ENCODE results near the gene CELSR2. TPM values are rescaled to one million over a fixed set of nuclear protein-coding genes. Genes with fewer than 3 reads are reported as not detected.
"Not testable (repeated sequence)": the region's sequence is repeated elsewhere in the genome, so short reads cannot be mapped to it uniquely, and the experiment has no call there.

Gene CELSR2
- total and polyA plus RNA-seq, 2 experiments from 2014 or later, result 6.1 to 12.9 TPM

- no peaks in the 10 kb centered on the region for H3K27me3 ChIP-seq
- TF ChIP-seq CTCF (IDR thresholded peaks at IDR 0.05; ENCODE audit: low read depth, low read length), result no peak
- H3K9me3 ChIP-seq (ENCODE audit: low read depth), result no peaks in the 10 kb centered on the region
- no peak for DNase-seq (ENCODE audit: low read depth in 1 of 2, low spot score in 1 of 2)
- H3K36me3 ChIP-seq, result no peaks in the 10 kb centered on the region
- peak overlapping the region; percentile 65 for H3K4me3 ChIP-seq
- H3K27ac ChIP-seq, result peak overlapping the region; percentile 34
- H3K4me1 ChIP-seq (ENCODE audit: low read depth), result peaks cover 6% of the 10 kb centered on the region
These were observed 36.0 kb upstream of the CELSR2 start for GRCh38 chr1:109213345-109213823.

- peak within 1 kb of the TSS; percentile 65 for H3K4me3 ChIP-seq
- no peaks in the 10 kb centered on the region for H3K36me3 ChIP-seq
- peaks cover 6% of the 10 kb centered on the region for H3K4me1 ChIP-seq (ENCODE audit: low read depth)
- no peak for TF ChIP-seq CTCF (IDR thresholded peaks at IDR 0.05; ENCODE audit: low read depth, low read length)
- peak; percentile 90 to 93 for DNase-seq (ENCODE audit: low read depth in 1 of 2, low spot score in 1 of 2)
- no peaks in the 10 kb centered on the region for H3K9me3 ChIP-seq (ENCODE audit: low read depth)
- H3K27me3 ChIP-seq, result no peaks in the 10 kb centered on the region
- peak within 1 kb of the TSS; percentile 78 for H3K27ac ChIP-seq
These were observed 35.3 kb upstream of the CELSR2 start, which contains the start of gene SARS1 for GRCh38 chr1:109213824-109214693. Gene SARS1 (plus strand): TSS chr1:109213918. CDS start chr1:109213993, 75 bp downstream.

GRCh38 chr1:109214695-109215623, 34.4 kb upstream of the CELSR2 start:
- no peaks in the 10 kb centered on the region for H3K9me3 ChIP-seq (ENCODE audit: low read depth)
- peak; percentile 27 to 91 for DNase-seq (ENCODE audit: low read depth in 1 of 2, low spot score in 1 of 2)
- no peak for TF ChIP-seq CTCF (IDR thresholded peaks at IDR 0.05; ENCODE audit: low read depth, low read length)
- H3K27me3 ChIP-seq, result no peaks in the 10 kb centered on the region
- peaks cover 6% of the 10 kb centered on the region for H3K4me1 ChIP-seq (ENCODE audit: low read depth)
- no peaks in the 10 kb centered on the region for H3K36me3 ChIP-seq
- peak overlapping the region; percentile 65 for H3K4me3 ChIP-seq
- H3K27ac ChIP-seq, result peak overlapping the region; percentile 78

GRCh38 chr1:109216662-109217061, 32.7 kb upstream of the CELSR2 start:
- Histone ChIP-seq H3K27me3 (no peaks in the 10 kb centered on the region), H3K27ac (no peak overlapping the region), H3K36me3 (peaks cover 5% of the 10 kb centered on the region), H3K4me1 (ENCODE audit: low read depth) (peaks cover 6% of the 10 kb centered on the region), H3K4me3 (no peak overlapping the region), H3K9me3 (ENCODE audit: low read depth) (no peaks in the 10 kb centered on the region)
- TF ChIP-seq CTCF (IDR thresholded peaks at IDR 0.05; ENCODE audit: low read depth, low read length), result no peak
- DNase-seq (ENCODE audit: low read depth in 1 of 2, low spot score in 1 of 2), result no peak

GRCh38 chr1:109218516-109218915, 30.8 kb upstream of the CELSR2 start:
- Histone ChIP-seq H3K9me3 (ENCODE audit: low read depth) (no peaks in the 10 kb centered on the region), H3K4me1 (ENCODE audit: low read depth) (peaks cover 6% of the 10 kb centered on the region), H3K27me3 (no peaks in the 10 kb centered on the region), H3K27ac (no peak overlapping the region), H3K4me3 (no peak overlapping the region), H3K36me3 (peaks cover 5% of the 10 kb centered on the region)
- TF ChIP-seq CTCF (IDR thresholded peaks at IDR 0.05; ENCODE audit: low read depth, low read length), result no peak
- DNase-seq (ENCODE audit: low read depth in 1 of 2, low spot score in 1 of 2), result peak in 1 of 2 donors; percentile 12

- H3K4me1 ChIP-seq (ENCODE audit: low read depth); H3K27ac ChIP-seq; H3K27me3 ChIP-seq; DNase-seq (ENCODE audit: low read depth in 1 of 2, low spot score in 1 of 2); H3K4me3 ChIP-seq; H3K9me3 ChIP-seq (ENCODE audit: low read depth): not testable (repeated sequence)
- H3K36me3 ChIP-seq, result peaks cover 10% of the 10 kb centered on the region
These were observed 28.1 kb upstream of the CELSR2 start for GRCh38 chr1:109221201-109221600.

Measured in cardiac muscle cell (in vitro differentiated cells and primary cell).